ENCODE measurements around the gene DNAJC5. TPM values are rescaled to one million over a fixed set of nuclear protein-coding genes. Genes with fewer than 3 reads are reported as not detected.

The DNAJC5 gene
- total RNA-seq, 1 donor from 2014 or later: 41.4 TPM

GRCh38 chr20:63979557-63980316, 84.8 kb downstream of the DNAJC5 start, which contains the start of gene SAMD10:
Gene SAMD10 (minus strand): TSS chr20:63979642. CDS start chr20:63979467, 175 bp downstream.
- DNase-seq (ENCODE audit: missing footprints) (no peak), ATAC-seq (no peak)
- intact Hi-C loops (cut with DNase I): loop anchor here (2.0 to 10.0 kb wide), 3 partner anchors 77 to 205 kb away; partner anchors contain the start of genes LKAAEAR1 and OPRL1

GRCh38 chr20:63980317-63980805, 85.4 kb downstream of the DNAJC5 start:
- DNase-seq (ENCODE audit: missing footprints) (no peak), ATAC-seq (peak; percentile 45)
- intact Hi-C loops (cut with DNase I): loop anchor here (2.0 kb wide), 1 partner anchor 76 kb away; no protein-coding TSS in a partner anchor

- peak; percentile 92 for ATAC-seq
- DNase-seq (ENCODE audit: missing footprints): peak; percentile 97
- intact Hi-C loops (cut with DNase I): loop anchor here (2.0 kb wide), 1 partner anchor 76 kb away; no protein-coding TSS in a partner anchor
Measured at GRCh38 chr20:63980806-63981728, 86.1 kb downstream of the DNAJC5 start, which contains the start of gene PRPF6. Gene PRPF6 (plus strand): TSS chr20:63981132. CDS start chr20:63981246, 114 bp downstream.

- ATAC-seq (no peak), DNase-seq (ENCODE audit: missing footprints) (no peak)
- intact Hi-C loops (cut with DNase I): no loop called here
Measured at GRCh38 chr20:63982937-63983336, 88.0 kb downstream of the DNAJC5 start.

Small RNA genes lying within 50 kb of the gene (microRNA-seq; reads per million reads assigned to microRNA genes)
- gene MIR1914 (not detected), gene MIR647 (not detected), gene MIR941-1 (not detected), gene MIR941-2 (not detected), gene MIR941-3 (not detected), gene MIR941-4 (not detected), gene MIR941-5 (not detected)

Other genes starting within 250 kb of the DNAJC5 start
- 7.1 TPM for gene STMN3, start 241.7 kb upstream of the DNAJC5 start, total RNA-seq
- gene RTEL1, start 236.8 kb upstream of the DNAJC5 start, total RNA-seq: 9.0 TPM
- 1.0 TPM for gene TNFRSF6B, start 198.5 kb upstream of the DNAJC5 start, total RNA-seq
- gene ARFRP1, start 187.2 kb upstream of the DNAJC5 start, total RNA-seq: 34.2 TPM
- gene ZGPAT, start 187.1 kb upstream of the DNAJC5 start, total RNA-seq: 15.1 TPM
- gene LIME1, start 158.5 kb upstream of the DNAJC5 start, total RNA-seq: 1.6 TPM
- gene SLC2A4RG, start 155.3 kb upstream of the DNAJC5 start, total RNA-seq: 97.4 TPM
- 13.8 TPM for gene ZBTB46, start 63.9 kb upstream of the DNAJC5 start, total RNA-seq
- not detected for gene ABHD16B, start 33.6 kb upstream of the DNAJC5 start, total RNA-seq
- 78.0 TPM for gene TPD52L2, start 29.9 kb upstream of the DNAJC5 start, total RNA-seq
- 52.0 TPM for gene UCKL1, start 61.3 kb downstream of the DNAJC5 start, total RNA-seq
- gene ZNF512B, start 74.8 kb downstream of the DNAJC5 start, total RNA-seq: 12.2 TPM
- gene SAMD10, start 84.5 kb downstream of the DNAJC5 start, total RNA-seq: 5.7 TPM
- gene PRPF6, start 86.0 kb downstream of the DNAJC5 start, total RNA-seq: 46.4 TPM
- 0.30 TPM for gene C20orf204, start 141.1 kb downstream of the DNAJC5 start, total RNA-seq
- gene SOX18, start 154.5 kb downstream of the DNAJC5 start, total RNA-seq: 38.4 TPM
- gene TCEA2, start 168.1 kb downstream of the DNAJC5 start, total RNA-seq: 39.0 TPM
- gene RGS19, start 184.4 kb downstream of the DNAJC5 start, total RNA-seq: 6.6 TPM
- gene OPRL1, start 185.0 kb downstream of the DNAJC5 start, total RNA-seq: 0.49 TPM
- gene LKAAEAR1, start 189.3 kb downstream of the DNAJC5 start, total RNA-seq: not detected
- not detected for gene NPBWR2, start 212.4 kb downstream of the DNAJC5 start, total RNA-seq